ENCODE data around the gene EIF4EBP3. TPM values are rescaled to one million over a fixed set of nuclear protein-coding genes. Genes with fewer than 3 reads are reported as not detected.
"Not testable (repeated sequence)": the region's sequence is repeated elsewhere in the genome, so short reads cannot be mapped to it uniquely, and the experiment has no call there.

EIF4EBP3 gene
- total RNA-seq, 1 experiment from 2014 or later: 7.7 TPM

DNA sequence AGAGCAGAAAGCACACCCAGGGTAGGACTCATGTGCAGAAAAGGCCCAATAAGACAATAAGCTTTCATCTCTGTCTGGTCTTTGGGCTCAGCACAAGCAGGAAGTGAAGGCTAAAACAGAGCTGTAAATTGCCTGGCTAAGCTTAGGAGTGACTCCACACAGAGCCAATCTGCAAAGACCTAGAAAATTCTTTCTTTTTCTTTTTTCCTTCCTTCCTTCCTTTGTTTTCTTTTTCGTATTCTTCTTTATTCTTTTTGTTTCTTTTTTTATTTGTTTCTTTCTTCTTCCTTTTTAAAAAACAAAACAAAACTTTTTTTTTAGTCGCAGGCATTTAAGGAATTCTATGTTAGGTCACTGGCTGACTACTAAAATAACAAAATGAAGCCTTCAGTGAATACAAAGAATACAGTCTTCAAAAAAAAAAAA, 29.3 kb downstream of the EIF4EBP3 start:
- H3T11ph ChIP-seq (ENCODE audit: low read length): no peak overlapping the region
- no peaks in the 10 kb centered on the region for H3K9me3 ChIP-seq (ENCODE audit: control insufficient read depth, low read depth, low read length)
- no peak overlapping the region for H4K8ac ChIP-seq (replicated peaks; ENCODE audit: insufficient read length, low read depth, low read length)
- H3K4me2 ChIP-seq (ENCODE audit: insufficient read depth, insufficient read length, low read length): no peak overlapping the region
- H2AK5ac ChIP-seq (ENCODE audit: insufficient read length, low read length): no peak overlapping the region
- H3K79me2 ChIP-seq (ENCODE audit: insufficient read depth, low read length): no peaks in the 10 kb centered on the region
- no peak overlapping the region for H3K27ac ChIP-seq (ENCODE audit: insufficient read length, low read depth, low read length)
- no CpG with 5 or more reads among the region's 2 CpGs for WGBS (ENCODE audit: extremely low coverage, insufficient read length, low lambda C conversion rate)
- H2AFZ ChIP-seq (ENCODE audit: low read length): no peak overlapping the region
- Mint-ChIP-seq H3K9me3 (no peaks in the 10 kb centered on the region), H3K4me1 (no peaks in the 10 kb centered on the region), H3K27me3 (ENCODE audit: low read depth) (peaks cover 8% of the 10 kb centered on the region), H3K4me3 (no peak overlapping the region), H3K27ac (no peak overlapping the region), H3K36me3 (ENCODE audit: insufficient read depth in 1 of 3, low read depth in 3 of 3) (no peaks in the 10 kb centered on the region)
- no peak overlapping the region for H4K5ac ChIP-seq (ENCODE audit: insufficient read length, low read depth, low read length)
- H2BK20ac ChIP-seq (ENCODE audit: low read depth, low read length, poor library complexity, severe bottlenecking): no peak overlapping the region
- no peak overlapping the region for H2BK15ac ChIP-seq (ENCODE audit: low read depth, low read length)
- H4K20me1 ChIP-seq (ENCODE audit: control insufficient read depth, insufficient read depth, insufficient read length): no peaks in the 10 kb centered on the region
- H2BK5ac ChIP-seq (ENCODE audit: insufficient read length, low read length): no peak overlapping the region
- no peak overlapping the region for H3K9ac ChIP-seq (ENCODE audit: extremely low read depth, insufficient read length, low read length)
- no peak overlapping the region for H2BK12ac ChIP-seq (ENCODE audit: insufficient read length, low read depth, low read length)
- H2BK120ac ChIP-seq (ENCODE audit: low read depth, low read length, poor library complexity, severe bottlenecking): no peak overlapping the region
- no peaks in the 10 kb centered on the region for H3K79me1 ChIP-seq (ENCODE audit: insufficient read depth, low read depth, low read length, poor library complexity, severe bottlenecking)
- no peak overlapping the region for H3K4ac ChIP-seq (ENCODE audit: low read depth, low read length)
- no peak overlapping the region for H3K14ac ChIP-seq (ENCODE audit: insufficient read depth, low read length)
- H3K23me2 ChIP-seq (ENCODE audit: insufficient read length, low read depth, low read length, poor library complexity, severe bottlenecking): no peaks in the 10 kb centered on the region
- no peak overlapping the region for H3K56ac ChIP-seq (ENCODE audit: insufficient read length, low read depth, low read length)
- H3K27me3 ChIP-seq (ENCODE audit: insufficient read depth, low read length): no peaks in the 10 kb centered on the region
- no peak overlapping the region for H3K18ac ChIP-seq (ENCODE audit: insufficient read length, low read depth, low read length)
- TF ChIP-seq, protein P1, sequence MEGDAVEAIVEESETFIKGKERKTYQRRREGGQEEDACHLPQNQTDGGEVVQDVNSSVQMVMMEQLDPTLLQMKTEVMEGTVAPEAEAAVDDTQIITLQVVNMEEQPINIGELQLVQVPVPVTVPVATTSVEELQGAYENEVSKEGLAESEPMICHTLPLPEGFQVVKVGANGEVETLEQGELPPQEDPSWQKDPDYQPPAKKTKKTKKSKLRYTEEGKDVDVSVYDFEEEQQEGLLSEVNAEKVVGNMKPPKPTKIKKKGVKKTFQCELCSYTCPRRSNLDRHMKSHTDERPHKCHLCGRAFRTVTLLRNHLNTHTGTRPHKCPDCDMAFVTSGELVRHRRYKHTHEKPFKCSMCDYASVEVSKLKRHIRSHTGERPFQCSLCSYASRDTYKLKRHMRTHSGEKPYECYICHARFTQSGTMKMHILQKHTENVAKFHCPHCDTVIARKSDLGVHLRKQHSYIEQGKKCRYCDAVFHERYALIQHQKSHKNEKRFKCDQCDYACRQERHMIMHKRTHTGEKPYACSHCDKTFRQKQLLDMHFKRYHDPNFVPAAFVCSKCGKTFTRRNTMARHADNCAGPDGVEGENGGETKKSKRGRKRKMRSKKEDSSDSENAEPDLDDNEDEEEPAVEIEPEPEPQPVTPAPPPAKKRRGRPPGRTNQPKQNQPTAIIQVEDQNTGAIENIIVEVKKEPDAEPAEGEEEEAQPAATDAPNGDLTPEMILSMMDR (conservative IDR thresholded peaks at IDR 0.05): no peak
- DNase-seq: no peak
- 0 out of 2 replicates have a peak, but pooled peaks cover 2% of the 10 kb centered on the region for H3K4me1 ChIP-seq (ENCODE audit: insufficient read depth, low read length)
- H3K23ac ChIP-seq (ENCODE audit: insufficient read length, low read depth, low read length): no peak overlapping the region
- no peak overlapping the region for H4K91ac ChIP-seq (ENCODE audit: insufficient read length, low read depth, low read length)

DNA sequence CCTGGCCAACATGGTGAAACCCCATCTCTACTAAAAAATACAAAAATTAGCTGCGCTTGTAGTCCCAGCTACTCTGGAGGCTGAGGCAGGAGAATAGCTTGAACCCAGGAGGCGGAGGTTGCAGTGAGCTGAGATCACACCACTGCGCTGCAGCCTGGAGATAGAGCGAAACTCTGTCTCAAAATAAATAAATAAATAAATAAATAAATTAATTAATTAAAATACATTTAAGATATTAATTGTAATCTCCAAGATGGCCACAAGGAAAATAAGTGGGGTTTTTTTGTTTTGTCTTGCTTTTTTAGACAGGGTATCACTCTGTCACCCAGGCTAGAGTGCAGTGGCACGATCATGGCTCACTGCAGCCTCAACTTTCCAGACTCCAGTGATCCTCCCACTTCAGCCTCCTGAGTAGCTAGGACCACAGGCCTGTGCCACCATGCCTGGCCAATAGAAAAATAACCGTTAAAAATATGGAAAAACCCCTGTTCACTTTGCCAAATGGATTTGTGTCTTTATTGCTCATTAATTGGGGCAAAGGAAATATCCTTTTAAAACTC, 31.8 kb downstream of the EIF4EBP3 start:
- not testable (repeated sequence) for H3K56ac ChIP-seq (ENCODE audit: insufficient read length, low read depth, low read length); H3K79me2 ChIP-seq (ENCODE audit: insufficient read depth, low read length); H2BK15ac ChIP-seq (ENCODE audit: low read depth, low read length); H3K79me1 ChIP-seq (ENCODE audit: insufficient read depth, low read depth, low read length, poor library complexity, severe bottlenecking); H3K14ac ChIP-seq (ENCODE audit: insufficient read depth, low read length); H3T11ph ChIP-seq (ENCODE audit: low read length); H2AK5ac ChIP-seq (ENCODE audit: insufficient read length, low read length); H3K36me3 Mint-ChIP-seq (ENCODE audit: insufficient read depth in 1 of 3, low read depth in 3 of 3); H3K27ac Mint-ChIP-seq; H3K9ac ChIP-seq (ENCODE audit: extremely low read depth, insufficient read length, low read length); H3K4me2 ChIP-seq (ENCODE audit: insufficient read depth, insufficient read length, low read length); H3K27me3 ChIP-seq (ENCODE audit: insufficient read depth, low read length); H3K18ac ChIP-seq (ENCODE audit: insufficient read length, low read depth, low read length); H2BK12ac ChIP-seq (ENCODE audit: insufficient read length, low read depth, low read length); DNase-seq; H2AFZ ChIP-seq (ENCODE audit: low read length); H3K27ac ChIP-seq (ENCODE audit: insufficient read length, low read depth, low read length); H2BK20ac ChIP-seq (ENCODE audit: low read depth, low read length, poor library complexity, severe bottlenecking); H4K8ac ChIP-seq (replicated peaks; ENCODE audit: insufficient read length, low read depth, low read length); H3K4me1 ChIP-seq (ENCODE audit: insufficient read depth, low read length); H3K23me2 ChIP-seq (ENCODE audit: insufficient read length, low read depth, low read length, poor library complexity, severe bottlenecking); H3K4ac ChIP-seq (ENCODE audit: low read depth, low read length); H4K5ac ChIP-seq (ENCODE audit: insufficient read length, low read depth, low read length); H3K23ac ChIP-seq (ENCODE audit: insufficient read length, low read depth, low read length); H3K9me3 ChIP-seq (ENCODE audit: control insufficient read depth, low read depth, low read length); H2BK5ac ChIP-seq (ENCODE audit: insufficient read length, low read length); H3K4me1 Mint-ChIP-seq; H4K91ac ChIP-seq (ENCODE audit: insufficient read length, low read depth, low read length); H2BK120ac ChIP-seq (ENCODE audit: low read depth, low read length, poor library complexity, severe bottlenecking); H4K20me1 ChIP-seq (ENCODE audit: control insufficient read depth, insufficient read depth, insufficient read length); H3K4me3 Mint-ChIP-seq
- Mint-ChIP-seq H3K9me3 (peaks cover 9 to 13% of the 10 kb centered on the region in 2 experiments; a peak in 4 of 5 replicates), H3K27me3 (ENCODE audit: low read depth) (peaks cover 16% of the 10 kb centered on the region)
- no CpG with 5 or more reads among the region's 6 CpGs for WGBS (ENCODE audit: extremely low coverage, insufficient read length, low lambda C conversion rate)
